Uterus (tissue), 4 donors: ENCODE measurements around the gene SLC22A16. TPM values are rescaled to one million over a fixed set of nuclear protein-coding genes. Genes with fewer than 3 reads are reported as not detected.

Experiments
- DNase-seq, 2 donors: peaks; one replicate each; pipeline ENCODE4 v3.0.0-alpha.2; 2019 to 2020
- H3K27ac ChIP-seq, 2 donors: fragments of 200-600 bp; sonication (generic); 1 replicate in 1 of 2; 2 replicates in 1 of 2; pipeline ENCODE4 v1.5.1; 2016 to 2018
- H3K27me3 ChIP-seq, 2 donors: fragments of 200-600 bp; sonication (generic); one replicate each; pipeline ENCODE4 v1.5.1; 2018 to 2019; ENCODE audit warnings: control low read depth in 1 of 2
- H3K36me3 ChIP-seq, 2 donors: fragments of 200-600 bp; sonication (generic); one replicate each; pipeline ENCODE4 v1.5.1; 2019; ENCODE audit warnings: control low read depth in 1 of 2
- H3K4me1 ChIP-seq, 2 donors: fragments of 200-600 bp; sonication (generic); one replicate each; pipeline ENCODE4 v1.5.1; 2018 to 2019; ENCODE audit warnings: control low read depth in 1 of 2
- H3K4me3 ChIP-seq, 2 donors: fragments of 200-600 bp; sonication (generic); 1 replicate in 1 of 2; 2 replicates in 1 of 2; pipeline ENCODE4 v1.5.1; 2018 to 2019; ENCODE audit warnings: mild to moderate bottlenecking in 1 of 2
- H3K9me3 ChIP-seq, 2 donors: fragments of 200-600 bp; sonication (generic); one replicate each; pipeline ENCODE4 v1.5.1; 2019; ENCODE audit warnings: control low read depth in 1 of 2
- POLR2A ChIP-seq, 2 donors: fragments of 450-650 bp; IDR thresholded peaks; one replicate each; pipeline ENCODE4 v1.6.1; 2016; ENCODE audit warnings: antibody characterized with exemption in 2 of 2, mild to moderate bottlenecking in 1 of 2, moderate library complexity in 1 of 2
- intact Hi-C: fragments of 100-400 bp; cut with DNase I; formaldehyde crosslinking; loops from one replicate; pipeline ENCODE4 v1.15.1; 2023; ENCODE audit warnings: low total_unique reads
- total RNA-seq, 4 donors: library from RNA; depleted of rRNA in 3 of 4; stranded (reverse); fragments of >200 nt in 3 of 4; gene quantifications; one replicate each; pipeline versions ENCODE4 v1.1.0 to v1.2.4, GENCODE V29; 2014 to 2023
- TF ChIP-seq, protein P1 (sequence below), 4 experiments: fragments of 200-600 bp in 2 of 4; fragments of 450-650 bp in 2 of 4; sonication (generic) in 2 of 4; IDR thresholded peaks; one replicate each; pipeline ENCODE4 v1.5.1; 2016 to 2019; ENCODE audit warnings: antibody characterized with exemption in 4 of 4, mild to moderate bottlenecking in 2 of 4, moderate library complexity in 1 of 4
- donor health status: DM: yes; HTN: yes; CAD: no.

Gene SLC22A16
- total RNA-seq, 4 donors from 2014 or later = 2.9 to 10.8 TPM; not detected in 2

DNA sequence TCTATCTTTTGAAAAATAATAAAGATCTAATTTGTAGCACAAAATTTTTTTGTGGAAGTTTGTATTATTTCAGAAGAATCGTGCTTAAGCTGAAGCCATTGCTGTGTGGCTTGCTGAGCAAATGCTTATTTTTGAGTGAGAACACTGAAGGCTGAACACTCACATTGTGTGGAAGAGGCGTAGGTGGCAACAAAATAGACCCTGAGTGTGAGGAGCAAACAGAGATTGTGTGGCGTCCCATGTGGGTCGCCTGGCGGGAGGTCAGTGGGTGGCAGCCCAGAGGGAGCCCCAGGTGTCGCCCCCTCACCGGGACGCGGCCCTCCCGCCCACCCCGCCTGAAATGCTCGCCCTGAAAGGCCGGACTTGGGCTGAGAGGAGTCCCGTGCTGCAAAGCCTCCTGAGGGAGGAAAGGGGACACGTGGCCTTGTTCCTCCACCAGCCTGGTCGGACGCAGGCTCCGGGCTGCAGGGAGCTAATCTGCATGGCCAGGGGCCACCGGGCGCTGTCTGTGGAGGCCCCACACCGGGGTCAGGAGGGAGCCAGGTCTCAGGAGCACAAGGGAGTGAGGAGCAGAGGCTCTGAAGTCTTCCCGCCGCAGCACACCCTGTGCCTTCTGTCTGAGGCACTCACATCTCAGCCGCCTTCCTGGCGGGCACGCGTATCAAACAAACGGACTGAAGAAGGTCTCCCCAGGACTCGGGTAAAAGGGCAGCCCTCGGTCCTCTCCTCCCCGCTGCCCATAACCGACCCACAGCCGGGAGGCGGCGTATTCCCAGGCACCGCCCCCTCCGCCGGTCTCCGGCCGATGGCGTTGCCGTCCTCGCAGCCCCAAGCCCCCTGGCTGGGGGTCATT lies 77.0 kb downstream of the SLC22A16 start:
- TF ChIP-seq, protein P1, sequence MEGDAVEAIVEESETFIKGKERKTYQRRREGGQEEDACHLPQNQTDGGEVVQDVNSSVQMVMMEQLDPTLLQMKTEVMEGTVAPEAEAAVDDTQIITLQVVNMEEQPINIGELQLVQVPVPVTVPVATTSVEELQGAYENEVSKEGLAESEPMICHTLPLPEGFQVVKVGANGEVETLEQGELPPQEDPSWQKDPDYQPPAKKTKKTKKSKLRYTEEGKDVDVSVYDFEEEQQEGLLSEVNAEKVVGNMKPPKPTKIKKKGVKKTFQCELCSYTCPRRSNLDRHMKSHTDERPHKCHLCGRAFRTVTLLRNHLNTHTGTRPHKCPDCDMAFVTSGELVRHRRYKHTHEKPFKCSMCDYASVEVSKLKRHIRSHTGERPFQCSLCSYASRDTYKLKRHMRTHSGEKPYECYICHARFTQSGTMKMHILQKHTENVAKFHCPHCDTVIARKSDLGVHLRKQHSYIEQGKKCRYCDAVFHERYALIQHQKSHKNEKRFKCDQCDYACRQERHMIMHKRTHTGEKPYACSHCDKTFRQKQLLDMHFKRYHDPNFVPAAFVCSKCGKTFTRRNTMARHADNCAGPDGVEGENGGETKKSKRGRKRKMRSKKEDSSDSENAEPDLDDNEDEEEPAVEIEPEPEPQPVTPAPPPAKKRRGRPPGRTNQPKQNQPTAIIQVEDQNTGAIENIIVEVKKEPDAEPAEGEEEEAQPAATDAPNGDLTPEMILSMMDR (IDR thresholded peaks at IDR 0.05) = no peak
- no peak for TF ChIP-seq POLR2A (IDR thresholded peaks at IDR 0.05)
- H3K9me3 ChIP-seq = no peaks in the 10 kb centered on the region
- H3K4me3 ChIP-seq = peak overlapping the region; percentile 36 to 44
- H3K4me1 ChIP-seq = no peaks in the 10 kb centered on the region
- H3K27me3 ChIP-seq = no peaks in the 10 kb centered on the region
- peak in 1 of 2 donors; percentile 32 for DNase-seq
- peak overlapping the region; percentile 64 to 68 for H3K27ac ChIP-seq
- intact Hi-C loops = loop anchor here (10.0 kb wide), 1 partner anchor 225 kb away; the partner anchor contains the start of gene WASF1
- H3K36me3 ChIP-seq = no peaks in the 10 kb centered on the region

DNA sequence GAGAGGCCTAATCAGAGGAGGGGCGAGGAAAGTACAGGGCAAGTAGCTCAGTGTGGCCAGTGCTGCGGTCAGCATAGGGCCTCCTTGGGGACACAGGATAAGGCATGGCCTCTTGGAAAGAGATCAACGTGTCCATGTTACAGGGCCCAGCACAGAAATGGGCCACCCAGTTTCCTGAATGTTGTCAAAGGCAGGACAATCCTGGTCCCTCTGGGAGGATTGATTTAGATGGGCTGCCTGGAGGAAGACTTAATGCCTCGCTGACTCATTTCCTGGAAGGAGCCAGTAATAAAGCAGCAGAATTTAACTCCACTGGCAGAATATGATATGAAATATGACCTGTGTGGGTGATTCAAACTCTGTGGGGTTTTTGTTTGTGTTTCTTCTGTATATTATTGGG lies 77.6 kb downstream of the SLC22A16 start:
- Histone ChIP-seq H3K36me3 (no peaks in the 10 kb centered on the region), H3K4me3 (no peak overlapping the region), H3K4me1 (no peaks in the 10 kb centered on the region), H3K27ac (no peak overlapping the region), H3K27me3 (no peaks in the 10 kb centered on the region), H3K9me3 (no peaks in the 10 kb centered on the region)
- TF ChIP-seq, protein P1 (IDR thresholded peaks at IDR 0.05) = no peak
- no peak for TF ChIP-seq POLR2A (IDR thresholded peaks at IDR 0.05)
- intact Hi-C loops = loop anchor here (10.0 kb wide), 1 partner anchor 224 kb away; the partner anchor contains the start of gene WASF1
- no peak for DNase-seq

DNA sequence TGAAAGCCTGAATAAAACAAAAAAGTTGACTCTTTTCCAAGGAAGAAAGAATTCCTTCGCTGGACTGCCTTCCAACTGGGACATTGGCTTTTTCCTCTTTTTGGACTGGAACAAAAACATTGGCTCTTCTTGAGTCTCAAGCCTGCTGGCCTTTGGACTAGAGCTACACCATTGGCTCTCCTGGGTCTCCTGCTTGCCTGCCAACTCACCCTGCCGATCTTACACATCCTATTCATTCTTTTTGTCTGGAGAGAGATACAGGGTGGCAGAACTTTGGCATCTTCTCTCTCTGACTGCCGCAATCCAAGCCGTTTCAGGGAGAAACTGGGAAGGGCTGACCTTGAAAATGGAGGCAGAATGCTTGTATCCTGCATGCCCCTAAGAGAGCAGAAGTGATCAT lies 81.2 kb downstream of the SLC22A16 start:
- Histone ChIP-seq H3K27me3 (no peaks in the 10 kb centered on the region), H3K9me3 (no peaks in the 10 kb centered on the region), H3K4me1 (no peaks in the 10 kb centered on the region), H3K36me3 (no peaks in the 10 kb centered on the region), H3K27ac (no peak overlapping the region), H3K4me3 (no peak overlapping the region)
- no peak for TF ChIP-seq POLR2A (IDR thresholded peaks at IDR 0.05)
- TF ChIP-seq, protein P1 (IDR thresholded peaks at IDR 0.05) = no peak
- intact Hi-C loops = loop anchor here (10.0 kb wide), 1 partner anchor 220 kb away; the partner anchor contains the start of gene WASF1
- no peak for DNase-seq

DNA sequence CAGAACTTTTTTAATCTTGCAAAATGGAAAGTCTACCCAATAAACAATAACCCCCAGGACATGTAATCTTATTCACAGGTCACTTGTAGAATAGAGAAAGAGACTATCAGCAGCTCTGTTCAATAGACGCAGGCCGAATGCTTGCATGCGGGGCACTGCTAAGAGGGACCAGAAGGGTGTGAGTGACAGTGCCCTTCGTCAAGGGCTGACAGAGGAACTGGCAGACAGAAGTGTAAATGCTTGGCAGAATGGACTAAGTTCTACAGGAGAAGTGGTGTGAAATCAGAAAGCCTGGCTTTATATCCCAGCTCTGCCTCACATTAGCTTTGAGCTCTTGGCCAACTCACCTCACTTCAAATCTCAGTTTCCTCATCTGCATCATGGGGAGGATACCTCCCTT lies 82.0 kb downstream of the SLC22A16 start:
- H3K27me3 ChIP-seq = no peaks in the 10 kb centered on the region
- no peak for DNase-seq
- H3K4me3 ChIP-seq = no peak overlapping the region
- H3K27ac ChIP-seq = no peak overlapping the region
- intact Hi-C loops = loop anchor here (10.0 kb wide), 1 partner anchor 220 kb away; the partner anchor contains the start of gene WASF1
- no peaks in the 10 kb centered on the region for H3K4me1 ChIP-seq
- H3K9me3 ChIP-seq = no peaks in the 10 kb centered on the region
- H3K36me3 ChIP-seq = no peaks in the 10 kb centered on the region
- no peak for TF ChIP-seq POLR2A (IDR thresholded peaks at IDR 0.05)

DNA sequence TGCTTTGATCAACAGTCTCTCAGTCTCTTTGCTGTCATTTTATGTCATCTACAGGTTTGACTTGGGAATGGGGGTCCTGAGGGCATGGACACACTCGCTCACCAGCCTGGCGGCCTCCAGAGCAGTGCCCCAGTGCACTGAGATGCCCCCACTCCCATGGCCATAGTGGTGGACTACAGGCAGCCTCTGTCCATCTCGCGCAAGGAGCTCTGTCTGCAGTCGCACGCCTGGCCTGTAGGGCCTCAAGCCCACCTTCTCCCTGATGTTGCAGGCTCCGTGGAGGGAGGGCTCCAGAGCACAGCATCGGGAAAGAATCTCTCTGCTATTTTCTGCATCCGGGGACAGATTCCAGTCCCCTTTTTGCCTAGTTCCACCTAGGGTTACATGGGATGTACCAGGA lies 83.7 kb downstream of the SLC22A16 start:
- Histone ChIP-seq H3K36me3 (no peaks in the 10 kb centered on the region), H3K27ac (no peak overlapping the region), H3K4me1 (no peaks in the 10 kb centered on the region), H3K4me3 (no peak overlapping the region), H3K27me3 (no peaks in the 10 kb centered on the region), H3K9me3 (no peaks in the 10 kb centered on the region)
- no peak for TF ChIP-seq POLR2A (IDR thresholded peaks at IDR 0.05)
- TF ChIP-seq, protein P1 (IDR thresholded peaks at IDR 0.05) = no peak
- intact Hi-C loops = loop anchor here (10.0 kb wide), 1 partner anchor 218 kb away; the partner anchor contains the start of gene WASF1
- no peak for DNase-seq
